GM23338 (cell line): Measurements from ENCODE around the gene AP1S1. TPM values are rescaled to one million over a fixed set of nuclear protein-coding genes. Genes with fewer than 3 reads are reported as not detected.

Source experiments
- ATAC-seq: fragments of 200-7000 bp; cut with Tn5 transposase; 3 replicates; pipeline ENCODE4 v1.9.1; 2020
- DNase-seq: peaks from one replicate; pipeline ENCODE4 v3.0.0-alpha.2; 2015; ENCODE audit warnings: low spot score
- H2AFZ ChIP-seq: fragments of 200-600 bp; sonication (generic); 2 replicates; pipeline ENCODE4 v1.8.0; 2016; ENCODE audit warnings: antibody characterized with exemption, mild to moderate bottlenecking, moderate library complexity
- H3F3A ChIP-seq: fragments of 200-600 bp; sonication (generic); replicated peaks from 2 replicates; pipeline ENCODE4 v1.8.0; 2017; ENCODE audit warnings: antibody characterized with exemption, mixed run types, low read depth
- H3K27ac ChIP-seq: fragments of 200-600 bp; sonication (generic); 2 replicates; pipeline ENCODE4 v1.6.1; 2016; ENCODE audit warnings: low read depth
- H3K27me3 ChIP-seq: fragments of 200-600 bp; sonication (generic); 2 replicates; pipeline ENCODE4 v1.8.0; 2016; ENCODE audit warnings: mild to moderate bottlenecking, mixed run types, moderate library complexity; ENCODE audit not compliant: insufficient read depth
- H3K36me3 ChIP-seq: fragments of 200-600 bp; sonication (generic); 2 replicates; pipeline ENCODE4 v1.8.0; 2016; ENCODE audit warnings: mild to moderate bottlenecking; ENCODE audit not compliant: insufficient read depth
- H3K4me1 ChIP-seq: fragments of 200-600 bp; sonication (generic); 2 replicates; pipeline ENCODE4 v1.8.0; 2016; ENCODE audit warnings: mild to moderate bottlenecking, moderate library complexity; ENCODE audit not compliant: insufficient read depth
- H3K4me2 ChIP-seq: fragments of 200-600 bp; sonication (generic); 2 replicates; pipeline ENCODE4 v1.7.1; 2017; ENCODE audit warnings: mixed run types
- H3K4me3 ChIP-seq: fragments of 200-600 bp; sonication (generic); 2 replicates; pipeline ENCODE4 v1.6.1; 2016; ENCODE audit warnings: mixed run types
- H3K79me2 ChIP-seq: fragments of 200-600 bp; sonication (generic); replicated peaks from 2 replicates; pipeline ENCODE4 v1.8.0; 2017; ENCODE audit warnings: mild to moderate bottlenecking; ENCODE audit not compliant: insufficient read depth
- H3K9me2 ChIP-seq: fragments of 200-600 bp; sonication (generic); 2 replicates; pipeline ENCODE4 v1.8.0; 2017; ENCODE audit not compliant: insufficient read depth
- H4K20me1 ChIP-seq: fragments of 200-600 bp; sonication (generic); replicated peaks from 2 replicates; pipeline ENCODE4 v1.8.0; 2017; ENCODE audit warnings: mild to moderate bottlenecking; ENCODE audit not compliant: insufficient read depth
- H3K27ac Mint-ChIP-seq: 2 replicates; pipeline ENCODE4 v1.8.0; 2020; ENCODE audit warnings: inconsistent platforms, mild to moderate bottlenecking, moderate library complexity, mixed read lengths
- H3K27me3 Mint-ChIP-seq: 3 replicates; pipeline ENCODE4 v1.8.0; 2022; ENCODE audit warnings: low read depth, mild to moderate bottlenecking, moderate library complexity, mixed read lengths, inconsistent platforms; ENCODE audit not compliant: insufficient read depth, poor library complexity
- H3K36me3 Mint-ChIP-seq: 3 replicates; pipeline ENCODE4 v1.8.0; 2021; ENCODE audit warnings: low read depth, mild to moderate bottlenecking, inconsistent platforms, moderate library complexity, mixed read lengths
- H3K4me1 Mint-ChIP-seq: 3 replicates; pipeline ENCODE4 v1.8.0; 2020; ENCODE audit warnings: mild to moderate bottlenecking, inconsistent platforms, mixed read lengths
- H3K4me3 Mint-ChIP-seq: 3 replicates; pipeline ENCODE4 v1.8.0; 2021; ENCODE audit warnings: moderate library complexity, mild to moderate bottlenecking, inconsistent platforms, mixed read lengths
- H3K9me3 Mint-ChIP-seq: 3 replicates; pipeline ENCODE4 v1.8.0; 2020; ENCODE audit warnings: moderate library complexity, mild to moderate bottlenecking, inconsistent platforms, mixed read lengths
- ETS1 ChIP-seq: IDR thresholded peaks from 2 replicates; pipeline ENCODE4 v1.6.1; 2016; ENCODE audit warnings: antibody characterized with exemption
- EZH2 ChIP-seq: fragments of 200-600 bp; sonication (generic); IDR thresholded peaks from one replicate; pipeline ENCODE4 v1.8.0; 2017; ENCODE audit warnings: antibody characterized with exemption, mild to moderate bottlenecking, low read depth; ENCODE audit not compliant: unreplicated experiment
- EZH2phosphoT487 ChIP-seq: fragments of 200-600 bp; sonication (generic); IDR thresholded peaks from one replicate; pipeline ENCODE4 v1.8.1; 2018; ENCODE audit warnings: antibody characterized with exemption; ENCODE audit not compliant: unreplicated experiment
- JUNB ChIP-seq: IDR thresholded peaks from one replicate; pipeline ENCODE4 v1.6.1; 2016; ENCODE audit warnings: antibody characterized with exemption; ENCODE audit not compliant: unreplicated experiment
- NANOG ChIP-seq: IDR thresholded peaks from 2 replicates; pipeline ENCODE4 v1.6.1; 2016; ENCODE audit warnings: antibody characterized with exemption, borderline replicate concordance
- POLR2AphosphoS5 ChIP-seq: IDR thresholded peaks from 2 replicates; pipeline ENCODE4 v1.6.1; 2016; ENCODE audit warnings: antibody characterized with exemption, low read depth
- REST ChIP-seq: IDR thresholded peaks from one replicate; pipeline ENCODE4 v1.6.1; 2018; ENCODE audit warnings: antibody characterized with exemption; ENCODE audit not compliant: unreplicated experiment
- STAT1 ChIP-seq: IDR thresholded peaks from one replicate; pipeline ENCODE4 v1.6.1; 2016; ENCODE audit warnings: antibody characterized with exemption; ENCODE audit not compliant: unreplicated experiment
- ZNF331 ChIP-seq: fragments of 250-450 bp; sonication (Bioruptor Pico); IDR thresholded peaks from 2 replicates; pipeline ENCODE4 v1.5.0; 2020; ENCODE audit warnings: low read depth, mild to moderate bottlenecking, moderate library complexity
- polyA plus RNA-seq: library from polyadenylated mRNA; unstranded; fragments of >200 nt; fragmentation: Nextera tagmentation; extraction: Ambion mirVana; gene quantifications from 2 replicates; pipeline ENCODE4 v1.2.1, GENCODE V29; 2016
- total RNA-seq: library from RNA; depleted of rRNA; stranded (reverse); fragments of >200 nt; shearing (Covaris generic); gene quantifications from 2 replicates; pipeline ENCODE4 v1.2.3, GENCODE V29; 2014
- TF ChIP-seq, protein P1 (sequence below), 2 experiments: fragments of 200-600 bp in 1 of 2; sonication (generic) in 1 of 2; conservative IDR thresholded peaks; 2 replicates each; pipeline versions ENCODE4 v1.5.1 to v1.6.1; 2016 to 2017; ENCODE audit warnings: antibody characterized with exemption in 2 of 2, low read depth in 2 of 2, mild to moderate bottlenecking in 2 of 2, moderate library complexity in 1 of 2

The AP1S1 gene
- total and polyA plus RNA-seq, 2 experiments from 2014 or later: 11.5 to 60.6 TPM

GRCh38 chr7:101195884-101196283, 41.6 kb downstream of the AP1S1 start:
- DNase-seq (no peak), ATAC-seq (no peak)
- Histone ChIP-seq H3K4me2 (no peak overlapping the region), H3K36me3 (no peaks in the 10 kb centered on the region), H3K9me2 (no peaks in the 10 kb centered on the region), H3K4me3 (no peak overlapping the region), H3K27me3 (peaks cover 7% of the 10 kb centered on the region; the same call in 1 of the 2 replicates), H3K79me2 (no peaks in the 10 kb centered on the region), H4K20me1 (no peaks in the 10 kb centered on the region), H3F3A (peaks cover 4% of the 10 kb centered on the region; the same call in 1 of the 2 replicates), H3K27ac (no peak overlapping the region), H2AFZ (no peak overlapping the region), H3K4me1 (peaks cover 10% of the 10 kb centered on the region)
- peaks cover 5% of the 10 kb centered on the region; the same call in 2 of the 3 replicates for H3K9me3 Mint-ChIP-seq
- H3K4me3 Mint-ChIP-seq: no peak overlapping the region
- H3K36me3 Mint-ChIP-seq: no peaks in the 10 kb centered on the region
- H3K27ac Mint-ChIP-seq: no peak overlapping the region
- H3K27me3 Mint-ChIP-seq: peaks cover 12% of the 10 kb centered on the region
- no peak for TF ChIP-seq POLR2AphosphoS5
- TF ChIP-seq, protein P1, sequence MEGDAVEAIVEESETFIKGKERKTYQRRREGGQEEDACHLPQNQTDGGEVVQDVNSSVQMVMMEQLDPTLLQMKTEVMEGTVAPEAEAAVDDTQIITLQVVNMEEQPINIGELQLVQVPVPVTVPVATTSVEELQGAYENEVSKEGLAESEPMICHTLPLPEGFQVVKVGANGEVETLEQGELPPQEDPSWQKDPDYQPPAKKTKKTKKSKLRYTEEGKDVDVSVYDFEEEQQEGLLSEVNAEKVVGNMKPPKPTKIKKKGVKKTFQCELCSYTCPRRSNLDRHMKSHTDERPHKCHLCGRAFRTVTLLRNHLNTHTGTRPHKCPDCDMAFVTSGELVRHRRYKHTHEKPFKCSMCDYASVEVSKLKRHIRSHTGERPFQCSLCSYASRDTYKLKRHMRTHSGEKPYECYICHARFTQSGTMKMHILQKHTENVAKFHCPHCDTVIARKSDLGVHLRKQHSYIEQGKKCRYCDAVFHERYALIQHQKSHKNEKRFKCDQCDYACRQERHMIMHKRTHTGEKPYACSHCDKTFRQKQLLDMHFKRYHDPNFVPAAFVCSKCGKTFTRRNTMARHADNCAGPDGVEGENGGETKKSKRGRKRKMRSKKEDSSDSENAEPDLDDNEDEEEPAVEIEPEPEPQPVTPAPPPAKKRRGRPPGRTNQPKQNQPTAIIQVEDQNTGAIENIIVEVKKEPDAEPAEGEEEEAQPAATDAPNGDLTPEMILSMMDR (conservative IDR thresholded peaks at IDR 0.05; ENCODE audit: low read depth in 2 of 2): peak in 1 of 2 experiments; percentile 18; a peak in 1 of 4 replicates
- TF ChIP-seq REST: no peak
- TF ChIP-seq ZNF331 (CRISPR knock-in tag): no peak
- no peak for TF ChIP-seq ETS1
- peaks cover 13% of the 10 kb centered on the region for H3K4me1 Mint-ChIP-seq

- H3F3A ChIP-seq: peaks cover 9% of the 10 kb centered on the region
- no peaks in the 10 kb centered on the region for H3K9me3 Mint-ChIP-seq
- no peak overlapping the region for H3K4me2 ChIP-seq
- peaks cover 18% of the 10 kb centered on the region for H3K4me1 Mint-ChIP-seq
- peaks cover 25% of the 10 kb centered on the region for H3K27me3 ChIP-seq
- H4K20me1 ChIP-seq: no peaks in the 10 kb centered on the region
- no peaks in the 10 kb centered on the region for H3K79me2 ChIP-seq
- no peaks in the 10 kb centered on the region for H3K36me3 Mint-ChIP-seq
- no peak overlapping the region for H3K27ac ChIP-seq
- ATAC-seq (no peak), DNase-seq (peak; percentile 29)
- H3K36me3 ChIP-seq: no peaks in the 10 kb centered on the region
- H3K27ac Mint-ChIP-seq: no peak overlapping the region
- no peak overlapping the region for H3K4me3 ChIP-seq
- no peaks in the 10 kb centered on the region for H3K9me2 ChIP-seq
- peaks cover 20% of the 10 kb centered on the region for H3K27me3 Mint-ChIP-seq
- peaks cover 16% of the 10 kb centered on the region for H3K4me1 ChIP-seq
- no peak overlapping the region for H3K4me3 Mint-ChIP-seq
- peak overlapping the region; percentile 59 for H2AFZ ChIP-seq
- TF ChIP-seq ETS1 (no peak), POLR2AphosphoS5 (no peak), JUNB (no peak), NANOG (no peak), EZH2 (no peak), STAT1 (no peak), EZH2phosphoT487 (no peak), ZNF331 (CRISPR knock-in tag) (no peak)
Observed at GRCh38 chr7:101197991-101198390, 43.7 kb downstream of the AP1S1 start.
